ENCODE measurements around the gene NMNAT3. TPM values are rescaled to one million over a fixed set of nuclear protein-coding genes. Genes with fewer than 3 reads are reported as not detected.

Gene NMNAT3
- total RNA-seq, 4 donors from 2014 or later = 9.6 to 17.1 (median 11.3) TPM

GRCh38 chr3:139534992-139535879, 142.5 kb downstream of the NMNAT3 start:
- Histone ChIP-seq H3K9me3 (no peaks in the 10 kb centered on the region), H3K27me3 (no peaks in the 10 kb centered on the region), H3K4me1 (peaks cover 3 to 78% (median 35%) of the 10 kb centered on the region in 3 donors), H3K4me3 (no peak overlapping the region), H3K27ac (peak overlapping the region; percentile 10 to 78 (median 72)), H3K36me3 (no peaks in the 10 kb centered on the region)
- ATAC-seq = peak; percentile 81
- TF ChIP-seq POLR2A (IDR thresholded peaks at IDR 0.05) (no peak), POLR2AphosphoS5 (IDR thresholded peaks at IDR 0.05) (peak; percentile 10)
- 17 to 42% methylated on average over 8 of the region's 12 CpGs for WGBS, 2 donors (ENCODE audit: low coverage in 1 of 2)

- TF ChIP-seq POLR2A (IDR thresholded peaks at IDR 0.05) = no peak
- no peak for TF ChIP-seq EP300 (IDR thresholded peaks at IDR 0.05)
- no peak for TF ChIP-seq CTCF (IDR thresholded peaks at IDR 0.05)
- TF ChIP-seq POLR2AphosphoS5 (IDR thresholded peaks at IDR 0.05) = no peak
- Histone ChIP-seq H3K27ac (peak overlapping the region; percentile 36 to 78 (median 72)), H3K4me1 (peaks cover 3 to 72% (median 35%) of the 10 kb centered on the region in 3 donors), H3K9me3 (no peaks in the 10 kb centered on the region), H3K36me3 (no peaks in the 10 kb centered on the region), H3K27me3 (no peaks in the 10 kb centered on the region), H3K4me3 (no peak overlapping the region)
- peak; percentile 31 for ATAC-seq
- 80% methylated on average over 1 of the region's 1 CpG; no CpG with 5 or more reads in 1 of the 2 donors for WGBS, 2 donors (ENCODE audit: low coverage in 1 of 2)
Measured at GRCh38 chr3:139534455-139534812, 143.3 kb downstream of the NMNAT3 start.

- Histone ChIP-seq H3K27me3 (no peaks in the 10 kb centered on the region), H3K36me3 (no peaks in the 10 kb centered on the region), H3K9me3 (no peaks in the 10 kb centered on the region), H3K4me1 (peaks cover 3 to 67% (median 35%) of the 10 kb centered on the region in 3 donors), H3K4me3 (no peak overlapping the region), H3K27ac (peak overlapping the region; percentile 36 to 78 (median 72))
- no peak for TF ChIP-seq CTCF (IDR thresholded peaks at IDR 0.05)
- TF ChIP-seq POLR2A (IDR thresholded peaks at IDR 0.05) = no peak
- TF ChIP-seq POLR2AphosphoS5 (IDR thresholded peaks at IDR 0.05) = no peak
- no peak for TF ChIP-seq EP300 (IDR thresholded peaks at IDR 0.05)
- WGBS, 2 donors (ENCODE audit: low coverage in 1 of 2) = 7 to 33% methylated on average over 8 to 9 of the region's 15 CpGs
- no peak for ATAC-seq
Measured at GRCh38 chr3:139533781-139534454, 143.9 kb downstream of the NMNAT3 start.

- Histone ChIP-seq H3K9me3 (no peaks in the 10 kb centered on the region), H3K27me3 (no peaks in the 10 kb centered on the region), H3K36me3 (no peaks in the 10 kb centered on the region), H3K4me1 (peaks cover 3 to 58% (median 35%) of the 10 kb centered on the region in 3 donors), H3K4me3 (no peak overlapping the region), H3K27ac (peak overlapping the region in 3 of 4 donors; percentile 37 to 76 (median 69))
- no peak for ATAC-seq
- no peak for TF ChIP-seq POLR2AphosphoS5 (IDR thresholded peaks at IDR 0.05)
- TF ChIP-seq EP300 (IDR thresholded peaks at IDR 0.05) = no peak
- WGBS, 2 donors (ENCODE audit: low coverage in 1 of 2) = 44% methylated on average over 7 of the region's 7 CpGs; no CpG with 5 or more reads in 1 of the 2 donors
Measured at GRCh38 chr3:139532976-139533375, 144.8 kb downstream of the NMNAT3 start.

GRCh38 chr3:139530717-139531116, 147.1 kb downstream of the NMNAT3 start:
- no peak for ATAC-seq
- WGBS, 2 donors (ENCODE audit: low coverage in 1 of 2) = 60 to 77% methylated on average over 1 to 2 of the region's 2 CpGs
- peaks cover 0 to 15% of the 10 kb centered on the region in 2 donors for H3K36me3 ChIP-seq
- no peak overlapping the region for H3K4me3 ChIP-seq
- no peaks in the 10 kb centered on the region for H3K9me3 ChIP-seq
- H3K27me3 ChIP-seq = no peaks in the 10 kb centered on the region
- peaks cover 3 to 37% (median 28%) of the 10 kb centered on the region in 3 donors for H3K4me1 ChIP-seq
- no peak overlapping the region for H3K27ac ChIP-seq
- TF ChIP-seq CTCF (IDR thresholded peaks at IDR 0.05) (no peak), EP300 (IDR thresholded peaks at IDR 0.05) (no peak), POLR2A (IDR thresholded peaks at IDR 0.05) (no peak), POLR2AphosphoS5 (IDR thresholded peaks at IDR 0.05) (no peak)
